HG02981 (cell line): Measurements from ENCODE around the gene NKAPD1.
"Not testable (repeated sequence)": the region's sequence is repeated elsewhere in the genome, so short reads cannot be mapped to it uniquely, and the experiment has no call there.

Source experiments
- ATAC-seq: cut with Tn5 transposase; IDR thresholded peaks from one replicate; pipeline ENCODE4 v1.9.1; 2021; ENCODE audit warnings: mild to moderate bottlenecking, moderate library complexity; ENCODE audit not compliant: unreplicated experiment

The NKAPD1 gene, protein sequence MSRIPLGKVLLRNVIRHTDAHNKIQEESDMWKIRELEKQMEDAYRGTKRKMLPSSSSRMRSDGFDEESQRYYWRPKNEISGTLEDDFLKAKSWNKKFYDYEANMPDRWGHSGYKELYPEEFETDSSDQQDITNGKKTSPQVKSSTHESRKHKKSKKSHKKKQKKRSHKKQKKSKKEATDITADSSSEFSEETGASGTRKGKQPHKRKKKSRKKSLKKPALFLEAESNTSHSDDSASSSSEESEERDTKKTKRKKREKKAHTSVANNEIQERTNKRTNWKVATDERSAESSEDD

DNA sequence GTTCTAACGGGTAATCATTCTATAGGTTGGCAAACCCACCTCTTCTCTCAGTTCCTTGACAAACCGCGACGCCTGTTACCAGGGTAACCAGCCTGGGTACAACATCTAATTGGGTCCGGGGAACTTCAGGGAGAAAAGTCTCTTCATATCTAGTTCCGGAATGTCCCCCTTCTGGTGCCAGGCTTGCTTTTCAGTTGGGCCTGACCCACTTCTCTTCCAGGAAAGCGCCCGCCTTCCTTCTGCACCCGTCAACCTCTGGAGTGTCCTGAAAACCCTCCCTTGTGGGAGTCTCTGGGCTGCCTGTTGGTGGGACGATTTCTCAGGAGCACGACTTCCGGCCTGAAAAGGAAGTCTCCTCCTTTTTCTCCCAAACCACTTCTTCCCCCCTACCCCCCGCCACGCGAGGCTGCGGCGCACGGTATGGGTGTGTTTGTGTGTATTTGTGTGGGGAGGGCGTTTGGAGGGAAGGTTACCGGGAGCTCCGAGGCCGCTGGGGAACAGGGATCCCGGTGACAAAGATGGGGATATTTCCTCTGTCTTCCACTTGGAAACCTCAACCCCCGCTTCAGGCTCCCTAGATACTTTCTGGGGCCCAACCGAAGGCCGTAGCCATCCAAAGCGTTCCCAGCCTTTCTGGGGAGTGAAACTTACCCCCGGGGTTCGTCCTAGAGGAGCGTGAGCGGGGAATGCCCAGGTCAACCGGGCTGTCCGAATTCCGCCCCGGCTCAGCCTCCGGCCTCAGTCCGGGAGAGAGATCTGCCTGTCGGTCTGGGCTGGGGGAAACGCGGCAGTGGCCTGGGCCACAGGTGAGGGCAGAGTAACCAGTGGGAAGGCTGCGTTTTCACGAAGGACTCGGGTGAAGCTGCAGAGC lies at the start of gene NKAPD1, which contains the start of gene PIH1D2:
Gene NKAPD1 (plus strand): TSS at position 359 of the 871 bp plus-strand sequence. CDS start 1,276 bp downstream, outside the sequence.
Gene PIH1D2 (minus strand): TSS at position 77 of the 871 bp plus-strand sequence. CDS start 843 bp downstream, outside the sequence.
- ATAC-seq: peak; percentile 90

- ATAC-seq: peak; percentile 60
These were observed 49.1 kb upstream of the NKAPD1 start, which contains the start of gene DLAT for GRCh38 chr11:112024773-112025678. Gene DLAT (plus strand): TSS chr11:112025408. CDS start chr11:112025473, 65 bp downstream.

GRCh38 chr11:112025707-112026106 lies 48.4 kb upstream of the NKAPD1 start:
- no peak for ATAC-seq

DNA sequence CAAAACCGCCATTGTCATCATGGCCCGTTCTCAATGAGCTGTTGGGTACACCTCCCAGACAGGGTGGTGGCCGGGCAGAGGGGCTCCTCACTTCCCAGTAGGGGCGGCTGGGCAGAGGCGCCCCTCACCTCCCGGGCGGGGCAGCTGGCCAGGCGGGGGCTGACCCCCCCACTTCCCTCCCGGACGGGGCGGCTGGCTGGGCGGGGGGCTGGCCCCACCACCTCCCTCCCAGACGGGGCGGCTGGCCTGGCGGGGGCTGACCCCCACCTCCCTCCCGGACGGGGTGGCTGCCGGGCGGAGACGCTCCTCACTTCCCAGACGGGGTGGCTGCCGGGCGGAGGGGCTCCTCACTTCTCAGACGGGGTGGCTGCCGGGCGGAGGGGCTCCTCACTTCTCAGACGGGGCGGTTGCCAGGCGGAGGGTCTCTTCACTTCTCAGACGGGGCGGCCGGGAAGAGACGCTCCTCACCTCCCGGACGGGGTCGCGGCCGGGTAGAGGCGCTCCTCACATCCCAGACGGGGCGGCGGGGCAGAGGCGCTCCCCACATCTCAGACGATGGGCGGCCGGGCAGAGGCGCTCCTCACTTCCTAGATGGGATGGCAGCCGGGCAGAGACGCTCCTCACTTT lies 47.2 kb upstream of the NKAPD1 start:
- not testable (repeated sequence) for ATAC-seq

- no peak for ATAC-seq
These were observed 44.6 kb upstream of the NKAPD1 start for GRCh38 chr11:112029460-112029859.

DNA sequence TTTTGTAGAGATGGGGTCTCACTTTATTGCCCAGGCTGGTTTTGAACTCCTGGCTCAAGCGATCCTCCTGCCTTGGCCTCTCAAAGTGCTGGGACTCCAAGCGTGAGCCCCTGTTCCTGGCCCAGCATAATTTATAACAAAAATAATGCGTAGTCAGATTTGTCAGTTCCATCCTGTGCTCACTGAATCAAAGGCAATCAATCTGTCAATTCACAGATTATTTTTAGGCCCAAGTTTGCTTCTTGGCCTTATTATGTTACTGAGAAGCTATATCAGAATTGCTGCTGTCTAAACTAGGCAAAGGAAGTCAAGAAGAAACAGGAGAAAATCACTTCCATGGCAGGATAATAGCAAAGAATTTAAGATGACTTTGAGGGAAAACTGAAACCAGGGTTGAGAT lies 40.2 kb upstream of the NKAPD1 start:
- ATAC-seq: no peak

- ATAC-seq: no peak
These were observed 36.6 kb upstream of the NKAPD1 start for GRCh38 chr11:112037527-112037926.

DNA sequence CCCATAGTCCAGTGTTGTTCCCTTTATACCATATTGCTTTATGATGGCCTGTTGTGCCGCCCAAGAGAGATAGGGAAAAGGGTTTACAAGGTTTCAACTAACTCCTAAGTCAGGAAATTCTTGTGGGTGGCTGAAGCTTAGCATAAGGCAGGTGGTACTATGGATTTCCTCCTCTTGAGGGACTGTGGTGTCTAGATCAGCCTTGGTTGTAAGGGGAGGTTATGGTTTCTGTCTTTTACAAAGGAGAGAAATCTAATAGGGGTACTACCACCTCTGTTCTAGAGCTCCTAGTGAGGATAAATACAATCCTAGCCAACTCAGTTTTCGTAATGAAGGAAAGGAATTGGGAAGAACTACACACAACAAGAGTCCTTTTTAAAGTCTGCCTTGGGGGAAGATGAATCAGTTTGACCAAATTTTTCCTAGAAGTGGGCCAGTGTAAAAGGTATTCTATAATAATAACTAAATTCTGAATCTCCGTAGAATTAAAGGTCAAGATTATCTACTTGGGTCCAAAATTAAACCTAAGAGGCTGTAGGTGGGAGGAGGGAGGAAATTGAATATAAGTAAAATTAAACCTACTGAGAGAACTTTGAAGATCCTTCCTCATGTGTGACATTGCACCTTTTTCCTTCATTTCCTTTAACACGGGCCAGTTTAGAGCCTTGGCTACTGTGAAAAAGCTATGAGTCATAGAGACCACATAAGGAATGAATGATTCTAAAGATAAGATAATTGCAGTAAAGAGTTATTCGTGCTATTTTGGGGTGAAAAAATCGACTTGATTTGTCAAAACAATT lies 31.7 kb upstream of the NKAPD1 start:
- no peak for ATAC-seq

DNA sequence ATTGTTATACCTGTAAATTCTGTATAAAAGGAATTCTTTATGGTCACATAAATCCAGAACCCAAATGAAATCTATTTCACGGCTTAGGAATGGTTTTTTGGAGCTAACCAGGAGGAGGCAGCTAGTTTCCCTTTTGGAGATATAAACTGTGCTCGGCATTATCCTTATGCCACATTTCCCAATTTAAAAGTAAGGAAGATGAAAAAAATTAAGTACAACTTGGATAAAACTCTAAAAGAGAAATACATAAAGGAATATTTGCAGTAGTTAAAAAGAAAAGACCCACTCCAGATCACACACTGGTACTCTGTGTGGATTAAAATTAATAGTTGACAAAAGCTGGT lies 31.2 kb upstream of the NKAPD1 start:
- no peak for ATAC-seq

- ATAC-seq: no peak
These were observed 29.1 kb upstream of the NKAPD1 start for GRCh38 chr11:112044961-112045360.

DNA sequence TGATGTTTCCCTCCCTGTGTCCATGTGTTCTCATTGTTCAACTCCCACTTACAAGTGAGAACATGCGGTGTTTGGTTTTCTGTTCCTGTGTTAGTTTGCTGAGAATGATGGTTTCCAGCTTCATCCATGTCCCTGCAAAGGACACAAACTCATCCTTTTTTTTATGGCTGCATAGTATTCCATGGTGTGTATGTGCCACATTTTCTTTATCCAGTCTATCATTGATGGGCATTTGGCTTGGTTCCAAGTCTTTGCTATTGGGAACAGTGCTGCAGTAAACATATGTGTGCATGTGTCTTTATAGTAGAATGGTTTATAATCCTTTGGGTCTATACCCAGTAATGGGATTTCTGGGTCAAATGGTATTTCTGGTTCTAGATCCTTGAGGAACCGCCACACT lies 27.5 kb upstream of the NKAPD1 start:
- ATAC-seq: not testable (repeated sequence)

DNA sequence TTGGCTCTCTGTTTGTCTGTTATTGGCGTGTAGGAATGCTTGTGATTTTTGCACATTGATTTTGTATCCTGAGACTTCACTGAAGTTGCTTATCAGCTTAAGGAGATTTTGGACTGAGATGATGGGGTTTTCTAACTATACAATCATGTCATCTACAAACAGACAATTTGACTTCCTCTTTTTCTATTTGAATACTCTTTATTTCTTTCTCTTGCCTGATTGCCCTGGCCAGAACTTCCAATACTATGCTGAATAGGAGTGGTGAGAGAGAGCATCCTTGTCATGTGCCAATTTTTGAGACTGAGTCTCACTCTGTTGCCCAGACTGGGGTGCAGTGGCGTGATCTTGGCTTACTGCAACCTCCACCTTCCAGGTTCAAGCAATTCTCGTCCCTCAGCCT lies 25.8 kb upstream of the NKAPD1 start:
- ATAC-seq: not testable (repeated sequence)

DNA sequence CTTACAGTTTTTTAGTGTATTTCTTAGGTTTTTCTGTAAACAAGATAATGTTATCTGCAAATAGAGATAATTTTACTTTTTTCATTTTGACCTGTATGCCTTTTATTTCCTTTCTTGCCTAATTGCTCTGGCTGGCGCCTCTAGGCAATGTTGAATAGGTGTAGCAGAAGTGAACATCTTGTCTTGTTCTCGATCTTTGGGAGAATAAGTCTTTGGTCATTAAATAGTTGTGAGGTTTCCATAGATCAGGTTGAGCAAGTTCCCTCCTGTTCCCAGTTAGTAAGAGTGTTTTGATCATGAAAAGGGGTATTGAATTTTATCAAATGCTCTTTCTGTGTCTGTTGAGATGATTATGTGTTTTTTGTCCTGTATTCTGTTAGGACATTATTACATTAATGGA lies 24.3 kb upstream of the NKAPD1 start:
- ATAC-seq: no peak

- ATAC-seq: peak; percentile 89
These were observed 23.4 kb upstream of the NKAPD1 start for GRCh38 chr11:112050721-112051120.

GRCh38 chr11:112051768-112052167 lies 22.3 kb upstream of the NKAPD1 start:
- no peak for ATAC-seq

- no peak for ATAC-seq
These were observed 16.9 kb upstream of the NKAPD1 start for GRCh38 chr11:112057170-112057569.

DNA sequence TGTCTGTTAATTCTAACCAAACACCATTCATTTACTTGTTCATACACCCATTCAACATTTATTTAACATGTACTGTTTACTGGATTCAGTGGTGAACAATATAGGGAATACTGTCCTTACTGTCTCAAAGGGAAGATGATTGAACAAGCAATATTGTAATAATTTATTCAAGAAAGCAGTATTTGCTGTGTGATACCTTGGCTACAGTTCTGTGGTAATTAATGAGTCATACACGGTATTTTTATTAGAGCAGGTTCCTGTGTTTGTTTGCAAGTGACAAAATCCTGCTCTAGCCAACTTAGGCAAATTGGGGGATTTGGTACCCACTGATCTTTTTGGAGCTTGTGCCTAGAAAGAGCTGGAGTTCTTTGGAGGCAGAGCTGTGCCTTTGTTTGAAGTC lies 16.0 kb upstream of the NKAPD1 start:
- no peak for ATAC-seq

DNA sequence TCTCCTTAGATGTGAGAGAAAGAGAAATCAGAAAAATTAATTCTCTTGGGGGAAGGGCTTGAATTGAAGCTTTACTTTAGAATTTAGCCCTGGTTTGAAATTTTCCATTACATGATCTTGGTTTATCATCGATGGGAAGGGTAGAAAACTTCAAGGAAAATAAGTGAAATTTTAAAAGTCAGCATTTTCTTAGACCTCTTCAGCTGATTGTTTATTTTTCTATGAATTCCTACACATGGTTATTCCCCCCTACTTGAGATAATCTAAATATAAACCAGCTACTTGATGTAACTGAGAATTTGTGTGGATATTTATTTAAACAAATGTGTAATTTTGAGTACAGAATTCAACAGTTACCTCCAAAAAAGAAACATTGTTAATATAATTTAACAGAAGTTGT lies 11.2 kb upstream of the NKAPD1 start:
- ATAC-seq: no peak

GRCh38 chr11:112082729-112083128 lies 8.6 kb downstream of the NKAPD1 start:
- ATAC-seq: no peak
